GM23338 (cell line): Measurements from ENCODE around the gene HOXC5. TPM values are rescaled to one million over a fixed set of nuclear protein-coding genes. Genes with fewer than 3 reads are reported as not detected.

Experiments
- ATAC-seq: fragments of 200-7000 bp; cut with Tn5 transposase; 3 replicates; pipeline ENCODE4 v1.9.1; 2020
- DNase-seq: peaks from one replicate; pipeline ENCODE4 v3.0.0-alpha.2; 2015; ENCODE audit warnings: low spot score
- H2AFZ ChIP-seq: fragments of 200-600 bp; sonication (generic); 2 replicates; pipeline ENCODE4 v1.8.0; 2016; ENCODE audit warnings: antibody characterized with exemption, mild to moderate bottlenecking, moderate library complexity
- H3F3A ChIP-seq: fragments of 200-600 bp; sonication (generic); replicated peaks from 2 replicates; pipeline ENCODE4 v1.8.0; 2017; ENCODE audit warnings: antibody characterized with exemption, mixed run types, low read depth
- H3K27ac ChIP-seq: fragments of 200-600 bp; sonication (generic); 2 replicates; pipeline ENCODE4 v1.6.1; 2016; ENCODE audit warnings: low read depth
- H3K27me3 ChIP-seq: fragments of 200-600 bp; sonication (generic); 2 replicates; pipeline ENCODE4 v1.8.0; 2016; ENCODE audit warnings: mild to moderate bottlenecking, mixed run types, moderate library complexity; ENCODE audit not compliant: insufficient read depth
- H3K36me3 ChIP-seq: fragments of 200-600 bp; sonication (generic); 2 replicates; pipeline ENCODE4 v1.8.0; 2016; ENCODE audit warnings: mild to moderate bottlenecking; ENCODE audit not compliant: insufficient read depth
- H3K4me1 ChIP-seq: fragments of 200-600 bp; sonication (generic); 2 replicates; pipeline ENCODE4 v1.8.0; 2016; ENCODE audit warnings: mild to moderate bottlenecking, moderate library complexity; ENCODE audit not compliant: insufficient read depth
- H3K4me2 ChIP-seq: fragments of 200-600 bp; sonication (generic); 2 replicates; pipeline ENCODE4 v1.7.1; 2017; ENCODE audit warnings: mixed run types
- H3K4me3 ChIP-seq: fragments of 200-600 bp; sonication (generic); 2 replicates; pipeline ENCODE4 v1.6.1; 2016; ENCODE audit warnings: mixed run types
- H3K79me2 ChIP-seq: fragments of 200-600 bp; sonication (generic); replicated peaks from 2 replicates; pipeline ENCODE4 v1.8.0; 2017; ENCODE audit warnings: mild to moderate bottlenecking; ENCODE audit not compliant: insufficient read depth
- H3K9me2 ChIP-seq: fragments of 200-600 bp; sonication (generic); 2 replicates; pipeline ENCODE4 v1.8.0; 2017; ENCODE audit not compliant: insufficient read depth
- H4K20me1 ChIP-seq: fragments of 200-600 bp; sonication (generic); replicated peaks from 2 replicates; pipeline ENCODE4 v1.8.0; 2017; ENCODE audit warnings: mild to moderate bottlenecking; ENCODE audit not compliant: insufficient read depth
- H3K27ac Mint-ChIP-seq: 2 replicates; pipeline ENCODE4 v1.8.0; 2020; ENCODE audit warnings: inconsistent platforms, mild to moderate bottlenecking, moderate library complexity, mixed read lengths
- H3K27me3 Mint-ChIP-seq: 3 replicates; pipeline ENCODE4 v1.8.0; 2022; ENCODE audit warnings: low read depth, mild to moderate bottlenecking, moderate library complexity, mixed read lengths, inconsistent platforms; ENCODE audit not compliant: insufficient read depth, poor library complexity
- H3K36me3 Mint-ChIP-seq: 3 replicates; pipeline ENCODE4 v1.8.0; 2021; ENCODE audit warnings: low read depth, mild to moderate bottlenecking, inconsistent platforms, moderate library complexity, mixed read lengths
- H3K4me1 Mint-ChIP-seq: 3 replicates; pipeline ENCODE4 v1.8.0; 2020; ENCODE audit warnings: mild to moderate bottlenecking, inconsistent platforms, mixed read lengths
- H3K4me3 Mint-ChIP-seq: 3 replicates; pipeline ENCODE4 v1.8.0; 2021; ENCODE audit warnings: moderate library complexity, mild to moderate bottlenecking, inconsistent platforms, mixed read lengths
- H3K9me3 Mint-ChIP-seq: 3 replicates; pipeline ENCODE4 v1.8.0; 2020; ENCODE audit warnings: moderate library complexity, mild to moderate bottlenecking, inconsistent platforms, mixed read lengths
- CTCF ChIP-seq, 2 experiments: fragments of 200-600 bp in 1 of 2; sonication (generic) in 1 of 2; conservative IDR thresholded peaks; 2 replicates each; pipeline versions ENCODE4 v1.5.1 to v1.6.1; 2016 to 2017; ENCODE audit warnings: antibody characterized with exemption in 2 of 2, low read depth in 2 of 2, mild to moderate bottlenecking in 2 of 2, moderate library complexity in 1 of 2
- ETS1 ChIP-seq: IDR thresholded peaks from 2 replicates; pipeline ENCODE4 v1.6.1; 2016; ENCODE audit warnings: antibody characterized with exemption
- EZH2 ChIP-seq: fragments of 200-600 bp; sonication (generic); IDR thresholded peaks from one replicate; pipeline ENCODE4 v1.8.0; 2017; ENCODE audit warnings: antibody characterized with exemption, mild to moderate bottlenecking, low read depth; ENCODE audit not compliant: unreplicated experiment
- EZH2phosphoT487 ChIP-seq: fragments of 200-600 bp; sonication (generic); IDR thresholded peaks from one replicate; pipeline ENCODE4 v1.8.1; 2018; ENCODE audit warnings: antibody characterized with exemption; ENCODE audit not compliant: unreplicated experiment
- POLR2AphosphoS5 ChIP-seq: IDR thresholded peaks from 2 replicates; pipeline ENCODE4 v1.6.1; 2016; ENCODE audit warnings: antibody characterized with exemption, low read depth
- polyA plus RNA-seq: library from polyadenylated mRNA; unstranded; fragments of >200 nt; fragmentation: Nextera tagmentation; extraction: Ambion mirVana; gene quantifications from 2 replicates; pipeline ENCODE4 v1.2.1, GENCODE V29; 2016
- total RNA-seq: library from RNA; depleted of rRNA; stranded (reverse); fragments of >200 nt; shearing (Covaris generic); gene quantifications from 2 replicates; pipeline ENCODE4 v1.2.3, GENCODE V29; 2014

HOXC5 gene
- total and polyA plus RNA-seq, 2 experiments from 2014 or later: not detected

- peaks cover 38% of the 10 kb centered on the region for H4K20me1 ChIP-seq
- H3K27ac Mint-ChIP-seq: no peak overlapping the region
These were observed 2.0 kb downstream of the HOXC5 start for GRCh38 chr12:54034785-54035310.

GRCh38 chr12:54035568-54036264 lies 2.9 kb downstream of the HOXC5 start:
- Histone ChIP-seq H3K9me2 (no peaks in the 10 kb centered on the region), H2AFZ (no peak overlapping the region), H4K20me1 (peaks cover 43% of the 10 kb centered on the region), H3K27ac (no peak overlapping the region), H3K27me3 (peaks cover 100% of the 10 kb centered on the region), H3K4me1 (peaks cover 21% of the 10 kb centered on the region; the same call in 1 of the 2 replicates), H3K4me3 (no peak overlapping the region), H3F3A (peaks cover 27% of the 10 kb centered on the region; the same call in 1 of the 2 replicates), H3K36me3 (no peaks in the 10 kb centered on the region), H3K4me2 (no peak overlapping the region), H3K79me2 (no peaks in the 10 kb centered on the region)
- ATAC-seq (no peak), DNase-seq (peak; percentile 4)
- Mint-ChIP-seq H3K9me3 (peaks cover 10% of the 10 kb centered on the region), H3K27ac (no peak overlapping the region), H3K27me3 (peaks cover 97% of the 10 kb centered on the region), H3K4me3 (no peak overlapping the region), H3K36me3 (no peaks in the 10 kb centered on the region; the same call in 2 of the 3 replicates), H3K4me1 (peaks cover 15% of the 10 kb centered on the region)
- TF ChIP-seq ETS1 (no peak), EZH2 (peak; percentile 60), POLR2AphosphoS5 (no peak)

More at GRCh38 chr12:54034785-54035310, 2.0 kb downstream of the HOXC5 start:
- TF ChIP-seq ETS1 (no peak), CTCF (conservative IDR thresholded peaks at IDR 0.05; ENCODE audit: low read depth in 2 of 2) (no peak), EZH2phosphoT487 (peak; percentile 14), EZH2 (peak; percentile 73)
- Histone ChIP-seq H3K4me2 (peak overlapping the region; percentile 43; the same call in 1 of the 2 replicates), H3K4me1 (peaks cover 25% of the 10 kb centered on the region), H2AFZ (no peak overlapping the region), H3K9me2 (no peaks in the 10 kb centered on the region), H3K27me3 (peaks cover 100% of the 10 kb centered on the region), H3K4me3 (no peak overlapping the region), H3F3A (peaks cover 19% of the 10 kb centered on the region; the same call in 1 of the 2 replicates), H3K27ac (no peak overlapping the region), H3K36me3 (no peaks in the 10 kb centered on the region), H3K79me2 (no peaks in the 10 kb centered on the region)
- peaks cover 96% of the 10 kb centered on the region for H3K27me3 Mint-ChIP-seq
- peaks cover 6% of the 10 kb centered on the region for H3K9me3 Mint-ChIP-seq
- DNase-seq (peak; percentile 6), ATAC-seq (no peak)
- peak overlapping the region; percentile 33; the same call in 1 of the 3 replicates for H3K4me3 Mint-ChIP-seq
- H3K4me1 Mint-ChIP-seq: peaks cover 18% of the 10 kb centered on the region
- H3K36me3 Mint-ChIP-seq: no peaks in the 10 kb centered on the region; the same call in 2 of the 3 replicates
